ENCODE results near the gene MAP3K19. TPM values are rescaled to one million over a fixed set of nuclear protein-coding genes. Genes with fewer than 3 reads are reported as not detected.
"Not testable (repeated sequence)": the region's sequence is repeated elsewhere in the genome, so short reads cannot be mapped to it uniquely, and the experiment has no call there.

MAP3K19 gene
- not detected for total RNA-seq

GRCh38 chr2:135047300-135047699 lies at the start of gene MAP3K19:
MAP3K19 (minus strand) TSS chr2:135047447; CDS start chr2:135024647, 22,800 bp downstream.
- Histone ChIP-seq H3K4me3 (ENCODE audit: low read length) (no peak within 1 kb of the TSS), H3K9me3 (ENCODE audit: low read depth, low read length) (no peaks in the 10 kb centered on the region), H3K4me1 (ENCODE audit: insufficient read depth, low read length) (peaks cover 4% of the 10 kb centered on the region), H3K27me3 (ENCODE audit: insufficient read depth, low read length) (peaks cover 12% of the 10 kb centered on the region)

- no peak overlapping the region for H3K4me3 ChIP-seq (ENCODE audit: low read length)
- H3K4me1 ChIP-seq (ENCODE audit: insufficient read depth, low read length), result no peaks in the 10 kb centered on the region
- no peaks in the 10 kb centered on the region for H3K9me3 ChIP-seq (ENCODE audit: low read depth, low read length)
- H3K27me3 ChIP-seq (ENCODE audit: insufficient read depth, low read length), result no peaks in the 10 kb centered on the region
Measured at GRCh38 chr2:135096665-135097446, 49.6 kb upstream of the MAP3K19 start.

- Histone ChIP-seq H3K27me3 (ENCODE audit: insufficient read depth, low read length) (no peaks in the 10 kb centered on the region), H3K4me1 (ENCODE audit: insufficient read depth, low read length) (no peaks in the 10 kb centered on the region), H3K9me3 (ENCODE audit: low read depth, low read length) (no peaks in the 10 kb centered on the region), H3K4me3 (ENCODE audit: low read length) (no peak overlapping the region)
Measured at GRCh38 chr2:135095591-135095990, 48.3 kb upstream of the MAP3K19 start.

GRCh38 chr2:135094508-135094907 lies 47.3 kb upstream of the MAP3K19 start:
- Histone ChIP-seq H3K4me3 (ENCODE audit: low read length) (no peak overlapping the region), H3K27me3 (ENCODE audit: insufficient read depth, low read length) (no peaks in the 10 kb centered on the region), H3K4me1 (ENCODE audit: insufficient read depth, low read length) (no peaks in the 10 kb centered on the region), H3K9me3 (ENCODE audit: low read depth, low read length) (no peaks in the 10 kb centered on the region)

- Histone ChIP-seq H3K9me3 (ENCODE audit: low read depth, low read length) (no peaks in the 10 kb centered on the region), H3K4me1 (ENCODE audit: insufficient read depth, low read length) (no peaks in the 10 kb centered on the region), H3K27me3 (ENCODE audit: insufficient read depth, low read length) (no peaks in the 10 kb centered on the region), H3K4me3 (ENCODE audit: low read length) (no peak overlapping the region)
Measured at GRCh38 chr2:135093670-135094330, 46.6 kb upstream of the MAP3K19 start.

- Histone ChIP-seq H3K27me3 (ENCODE audit: insufficient read depth, low read length) (no peaks in the 10 kb centered on the region), H3K4me1 (ENCODE audit: insufficient read depth, low read length) (no peaks in the 10 kb centered on the region), H3K9me3 (ENCODE audit: low read depth, low read length) (no peaks in the 10 kb centered on the region), H3K4me3 (ENCODE audit: low read length) (no peak overlapping the region)
Measured at GRCh38 chr2:135093193-135093592, 45.9 kb upstream of the MAP3K19 start.

GRCh38 chr2:135091681-135092080 lies 44.4 kb upstream of the MAP3K19 start:
- no peaks in the 10 kb centered on the region for H3K4me1 ChIP-seq (ENCODE audit: insufficient read depth, low read length)
- H3K9me3 ChIP-seq (ENCODE audit: low read depth, low read length), result no peaks in the 10 kb centered on the region
- H3K27me3 ChIP-seq (ENCODE audit: insufficient read depth, low read length), result no peaks in the 10 kb centered on the region
- no peak overlapping the region for H3K4me3 ChIP-seq (ENCODE audit: low read length)

- not testable (repeated sequence) for H3K4me1 ChIP-seq (ENCODE audit: insufficient read depth, low read length); H3K9me3 ChIP-seq (ENCODE audit: low read depth, low read length); H3K27me3 ChIP-seq (ENCODE audit: insufficient read depth, low read length); H3K4me3 ChIP-seq (ENCODE audit: low read length)
Measured at GRCh38 chr2:135089597-135089996, 42.4 kb upstream of the MAP3K19 start.

- Histone ChIP-seq H3K4me3 (ENCODE audit: low read length) (no peak overlapping the region), H3K27me3 (ENCODE audit: insufficient read depth, low read length) (no peaks in the 10 kb centered on the region), H3K9me3 (ENCODE audit: low read depth, low read length) (no peaks in the 10 kb centered on the region), H3K4me1 (ENCODE audit: insufficient read depth, low read length) (no peaks in the 10 kb centered on the region)
Measured at GRCh38 chr2:135086222-135086621, 39.0 kb upstream of the MAP3K19 start.

GRCh38 chr2:135078417-135078816 lies 31.2 kb upstream of the MAP3K19 start:
- Histone ChIP-seq H3K4me3 (ENCODE audit: low read length) (no peak overlapping the region), H3K4me1 (ENCODE audit: insufficient read depth, low read length) (no peaks in the 10 kb centered on the region), H3K9me3 (ENCODE audit: low read depth, low read length) (no peaks in the 10 kb centered on the region), H3K27me3 (ENCODE audit: insufficient read depth, low read length) (no peaks in the 10 kb centered on the region)

GRCh38 chr2:135076556-135076955 lies 29.3 kb upstream of the MAP3K19 start:
- Histone ChIP-seq H3K9me3 (ENCODE audit: low read depth, low read length) (peaks cover 10% of the 10 kb centered on the region), H3K4me1 (ENCODE audit: insufficient read depth, low read length) (no peaks in the 10 kb centered on the region), H3K4me3 (ENCODE audit: low read length) (no peak overlapping the region), H3K27me3 (ENCODE audit: insufficient read depth, low read length) (no peaks in the 10 kb centered on the region)

- peaks cover 12% of the 10 kb centered on the region for H3K9me3 ChIP-seq (ENCODE audit: low read depth, low read length)
- no peak overlapping the region for H3K4me3 ChIP-seq (ENCODE audit: low read length)
- H3K27me3 ChIP-seq (ENCODE audit: insufficient read depth, low read length), result no peaks in the 10 kb centered on the region
- no peaks in the 10 kb centered on the region for H3K4me1 ChIP-seq (ENCODE audit: insufficient read depth, low read length)
Measured at GRCh38 chr2:135074216-135074615, 27.0 kb upstream of the MAP3K19 start.

- Histone ChIP-seq H3K4me1 (ENCODE audit: insufficient read depth, low read length) (no peaks in the 10 kb centered on the region), H3K9me3 (ENCODE audit: low read depth, low read length) (peaks cover 12% of the 10 kb centered on the region), H3K27me3 (ENCODE audit: insufficient read depth, low read length) (no peaks in the 10 kb centered on the region), H3K4me3 (ENCODE audit: low read length) (no peak overlapping the region)
Measured at GRCh38 chr2:135072125-135072997, 25.1 kb upstream of the MAP3K19 start.

- no peaks in the 10 kb centered on the region for H3K27me3 ChIP-seq (ENCODE audit: insufficient read depth, low read length)
- peaks cover 4% of the 10 kb centered on the region for H3K9me3 ChIP-seq (ENCODE audit: low read depth, low read length)
- no peak overlapping the region for H3K4me3 ChIP-seq (ENCODE audit: low read length)
- H3K4me1 ChIP-seq (ENCODE audit: insufficient read depth, low read length), result no peaks in the 10 kb centered on the region
Measured at GRCh38 chr2:135066710-135067109, 19.5 kb upstream of the MAP3K19 start.

GRCh38 chr2:135064149-135064548 lies 16.9 kb upstream of the MAP3K19 start:
- no peak overlapping the region for H3K4me3 ChIP-seq (ENCODE audit: low read length)
- H3K27me3 ChIP-seq (ENCODE audit: insufficient read depth, low read length), result no peaks in the 10 kb centered on the region
- no peaks in the 10 kb centered on the region for H3K4me1 ChIP-seq (ENCODE audit: insufficient read depth, low read length)
- H3K9me3 ChIP-seq (ENCODE audit: low read depth, low read length), result no peaks in the 10 kb centered on the region

Measured in mononuclear cell (primary cell).